Measurements from ENCODE around the gene TASOR2.
A peak's percentile ranks its signal among the peaks of the same experiment; 100 is the strongest.

TASOR2 gene

DNA sequence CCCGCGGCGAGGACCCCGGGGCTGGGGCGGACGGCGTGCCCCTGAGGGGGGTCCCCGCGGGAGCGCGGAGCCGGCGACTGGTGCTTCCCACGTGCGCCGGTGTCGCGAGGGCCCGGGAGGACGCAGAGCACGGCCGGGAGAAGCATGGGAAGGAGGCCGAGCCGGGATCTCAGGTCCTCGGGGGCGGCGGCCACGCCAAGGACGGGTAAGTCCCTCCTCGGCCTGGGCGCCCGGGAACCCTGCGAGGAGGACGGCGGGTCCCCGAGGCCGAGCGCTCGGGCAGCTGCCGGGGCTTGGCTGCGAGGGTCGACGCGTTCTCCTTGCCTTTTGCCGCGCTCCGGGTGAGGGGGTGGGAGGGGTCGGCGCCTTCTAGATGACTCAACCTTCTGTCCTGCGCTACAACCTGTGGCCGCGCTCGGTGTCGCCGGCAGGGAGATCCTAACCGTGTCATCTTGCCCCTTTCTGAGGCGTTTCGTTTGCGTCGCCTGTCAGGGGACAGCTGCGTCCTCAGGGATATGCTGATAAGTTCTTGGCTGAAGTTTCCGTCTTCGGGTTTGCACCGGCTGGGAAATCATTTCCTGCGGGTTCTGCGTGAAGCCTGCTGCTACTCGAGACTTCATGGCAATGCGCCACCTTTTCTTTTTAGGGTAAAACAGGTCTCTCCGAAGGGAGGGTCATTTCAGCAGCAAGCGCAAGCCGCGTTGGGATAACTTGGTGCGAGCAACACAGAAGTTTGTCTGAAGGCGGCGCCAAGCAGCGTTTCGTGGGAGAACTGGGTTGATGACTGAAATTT lies 529 bp downstream of the TASOR2 start:
- DNase-seq = peak; percentile 70

- DNase-seq = no peak
Observed at GRCh38 chr10:5685764-5686240, 1.2 kb downstream of the TASOR2 start.

- no peak for DNase-seq
Observed at GRCh38 chr10:5688587-5688986, 3.9 kb downstream of the TASOR2 start.

DNA sequence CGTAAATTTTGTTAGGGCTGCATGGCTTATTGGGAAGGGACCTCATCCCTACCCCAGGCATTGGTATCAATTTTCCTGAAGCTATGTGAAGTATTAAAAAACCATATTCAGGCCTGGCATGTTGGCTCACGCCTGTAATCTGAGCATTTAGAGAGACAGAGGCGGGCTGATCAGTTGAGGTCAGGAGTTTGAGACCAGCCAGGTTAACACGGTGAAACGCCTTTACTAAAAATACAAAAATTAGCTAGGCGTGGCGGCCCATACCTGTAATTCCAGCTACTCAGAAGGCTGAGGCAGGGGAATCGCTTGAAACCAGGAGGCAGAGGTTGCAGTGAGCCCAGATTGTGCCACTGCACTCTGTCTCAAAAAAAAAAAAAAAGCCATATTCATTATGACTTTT lies 7.1 kb downstream of the TASOR2 start:
- no peak for DNase-seq

DNA sequence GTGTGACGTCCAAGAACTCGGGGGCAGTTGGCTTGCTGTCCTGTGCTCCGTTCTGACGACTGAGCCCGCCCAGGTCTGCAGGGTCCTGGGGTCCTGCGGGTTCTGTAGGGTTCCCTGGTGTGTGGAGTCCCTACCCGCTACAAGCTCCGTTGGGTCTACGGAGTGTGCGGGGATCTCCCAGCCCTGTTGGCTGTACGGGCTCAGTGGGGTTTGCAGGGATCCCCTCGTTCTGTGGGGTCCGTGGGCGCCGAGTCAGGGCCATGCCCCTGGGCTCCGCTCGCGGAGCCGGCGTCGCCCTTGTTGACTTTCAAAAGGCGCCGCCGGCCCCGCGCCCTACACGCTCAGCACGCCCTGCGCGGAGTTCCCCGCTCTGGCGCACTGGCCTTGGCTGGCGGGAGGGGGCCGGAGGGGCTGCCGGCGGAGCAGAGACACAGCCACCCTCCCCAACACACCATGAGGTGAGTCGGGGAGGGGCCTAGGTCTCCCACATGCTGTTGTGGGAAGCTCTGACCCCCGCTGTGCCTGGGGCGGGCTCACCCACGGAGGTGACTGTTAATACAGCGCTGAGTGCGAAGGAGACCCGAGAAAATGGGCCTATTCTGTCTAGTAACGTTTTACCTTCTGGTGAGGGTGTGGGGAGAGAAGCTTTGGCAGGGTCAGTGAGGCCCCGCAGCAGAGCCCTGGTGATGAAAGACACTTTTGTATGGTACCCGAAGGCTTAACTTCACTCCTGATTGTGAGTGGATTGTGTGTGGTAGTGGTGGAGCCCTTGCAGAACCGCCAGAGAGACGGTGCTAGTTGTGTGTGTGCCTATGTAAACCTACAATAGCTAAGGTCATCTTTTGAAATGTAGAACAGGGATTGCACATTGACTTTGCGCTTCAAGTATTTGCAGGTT lies 8.1 kb downstream of the TASOR2 start:
- DNase-seq = peak; percentile 58

GRCh38 chr10:5694573-5694972 lies 9.9 kb downstream of the TASOR2 start:
- DNase-seq = no peak

- DNase-seq = no peak
Observed at GRCh38 chr10:5697342-5697741, 12.7 kb downstream of the TASOR2 start.

- no peak for DNase-seq
Observed at GRCh38 chr10:5698062-5698461, 13.4 kb downstream of the TASOR2 start.

DNA sequence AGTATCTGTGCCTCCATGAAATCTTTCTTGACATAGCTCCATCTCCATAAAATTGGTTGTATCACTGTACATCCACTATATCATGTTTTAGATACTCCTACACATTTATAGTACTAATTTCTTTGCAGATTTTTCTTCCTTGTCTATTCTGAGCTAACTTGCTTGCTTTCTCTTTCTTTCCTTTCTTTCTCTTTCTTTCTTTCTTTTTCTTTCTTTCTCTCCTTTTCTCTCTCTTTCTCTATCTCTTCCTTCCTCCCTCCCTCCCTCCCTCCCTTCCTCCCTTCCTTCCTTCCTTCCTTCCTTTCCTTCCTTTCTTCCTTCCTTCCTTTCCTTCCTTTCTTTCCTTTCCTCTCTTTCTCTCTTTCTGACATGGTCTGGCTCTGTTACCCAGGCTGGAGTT lies 23.7 kb downstream of the TASOR2 start:
- no peak for DNase-seq

DNA sequence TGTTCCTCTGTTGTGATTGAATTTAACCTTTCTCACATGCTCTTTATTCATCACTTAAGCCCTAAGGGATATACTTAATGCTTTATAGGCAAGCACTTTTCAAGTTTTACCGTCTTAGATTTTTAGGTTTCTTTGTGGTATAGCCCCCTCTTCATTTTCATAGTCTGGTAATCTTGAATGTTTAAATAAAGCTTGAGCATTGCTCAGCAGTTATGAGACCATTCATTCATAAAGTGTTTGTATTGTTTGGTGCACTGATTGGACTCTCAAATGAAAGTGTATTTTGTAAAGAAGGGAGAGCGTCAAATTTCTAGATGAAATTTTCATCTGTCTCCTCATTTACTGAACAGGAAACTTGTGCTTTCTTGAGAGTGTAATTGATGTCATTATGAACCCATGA lies 25.2 kb downstream of the TASOR2 start:
- DNase-seq = no peak

DNA sequence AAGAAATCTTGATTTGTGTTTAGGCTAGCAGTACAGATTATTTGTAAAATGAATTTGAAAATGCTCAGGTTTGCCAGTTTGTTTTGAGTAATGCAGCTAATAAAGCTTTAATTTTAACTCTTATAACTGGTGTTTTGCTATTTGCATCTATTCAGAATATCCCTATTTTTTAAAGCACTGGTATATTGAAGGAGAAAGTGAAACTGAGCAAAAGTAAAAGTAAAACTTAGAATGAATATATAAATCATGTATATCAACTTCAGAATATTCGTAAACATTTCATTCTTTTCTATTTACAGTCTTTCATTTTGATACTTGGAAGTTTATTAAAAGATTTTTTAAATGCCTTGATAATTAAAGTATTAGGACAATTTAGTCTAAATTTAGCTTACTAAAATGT lies 26.2 kb downstream of the TASOR2 start:
- no peak for DNase-seq

DNA sequence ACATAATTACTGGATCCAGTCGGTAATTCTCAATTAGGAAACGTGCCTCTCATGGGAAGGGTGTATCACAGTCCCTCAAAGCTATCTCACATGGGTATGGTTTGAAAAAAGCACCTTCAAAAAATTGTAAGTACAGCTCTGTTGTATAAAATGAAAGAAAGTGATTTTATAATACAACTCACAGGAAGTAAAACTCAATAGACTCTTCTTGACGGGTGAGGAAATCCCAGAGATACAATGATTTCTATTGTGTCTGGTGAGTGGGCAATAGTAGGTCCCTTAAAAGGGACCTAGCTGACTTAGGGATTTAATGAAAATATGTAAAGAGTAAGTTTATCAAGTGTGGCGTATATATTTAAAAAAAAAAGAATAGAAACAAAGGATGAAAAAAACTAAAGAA lies 27.0 kb downstream of the TASOR2 start:
- DNase-seq = no peak

DNA sequence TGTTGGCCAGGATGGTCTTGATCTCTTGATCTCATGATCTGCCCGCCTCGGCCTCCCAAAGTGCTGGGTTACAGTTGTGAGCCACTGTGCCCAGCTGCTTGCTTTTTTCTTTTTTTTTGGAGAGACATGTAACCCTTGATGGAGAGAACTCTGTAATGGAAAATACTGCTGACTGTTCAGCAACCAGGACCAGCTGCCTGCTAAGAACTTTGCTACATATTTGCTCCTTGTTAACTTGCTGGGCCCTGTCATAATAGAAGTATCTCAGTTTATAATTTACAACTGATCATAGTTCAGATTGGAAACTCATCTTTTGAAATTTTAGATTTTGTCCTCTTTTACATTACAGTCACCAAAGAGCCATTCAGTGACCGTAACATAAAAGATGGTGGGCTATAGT lies 34.9 kb downstream of the TASOR2 start:
- DNase-seq = no peak

GRCh38 chr10:5720182-5720581 lies 35.5 kb downstream of the TASOR2 start:
- DNase-seq = no peak

DNA sequence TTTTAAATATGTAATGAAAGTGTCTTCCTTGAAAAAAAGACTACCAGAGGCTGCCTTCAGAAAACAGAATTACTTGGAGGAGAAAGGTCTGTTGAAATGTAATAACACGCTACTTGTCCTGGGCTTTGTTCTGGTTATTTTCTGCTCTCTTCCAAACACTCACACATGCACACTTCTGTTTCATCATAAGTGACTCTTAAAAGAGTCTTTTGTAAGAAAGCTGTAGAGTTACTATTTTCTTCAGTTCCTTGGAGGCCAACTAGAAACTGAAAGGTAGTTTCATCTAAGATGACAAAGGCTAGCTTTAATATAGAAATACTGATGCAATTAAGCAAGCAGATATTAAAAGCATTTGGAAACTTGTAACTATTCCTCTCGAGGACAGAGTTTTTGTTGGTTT lies 39.1 kb downstream of the TASOR2 start:
- no peak for DNase-seq

DNA sequence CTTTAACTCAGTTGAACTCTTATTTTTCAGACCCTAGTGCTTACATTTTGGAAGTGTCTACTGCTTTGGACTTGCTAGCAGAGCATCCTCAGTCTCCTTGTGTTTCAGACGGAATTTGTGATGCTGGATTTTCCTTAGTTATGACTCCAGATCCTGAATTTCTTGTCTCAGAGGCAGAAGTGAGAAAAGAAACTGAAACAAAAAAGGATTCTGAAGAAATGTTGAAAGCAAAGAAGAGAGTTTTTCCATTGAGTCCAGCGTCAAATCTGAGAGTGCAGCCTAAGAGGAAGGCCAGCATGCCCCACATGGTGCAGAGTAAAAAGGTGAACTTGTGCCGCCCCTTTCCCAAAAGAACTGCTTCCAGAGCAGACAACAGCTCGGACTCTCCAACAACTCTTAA lies 46.1 kb downstream of the TASOR2 start:
- no peak for DNase-seq

DNA sequence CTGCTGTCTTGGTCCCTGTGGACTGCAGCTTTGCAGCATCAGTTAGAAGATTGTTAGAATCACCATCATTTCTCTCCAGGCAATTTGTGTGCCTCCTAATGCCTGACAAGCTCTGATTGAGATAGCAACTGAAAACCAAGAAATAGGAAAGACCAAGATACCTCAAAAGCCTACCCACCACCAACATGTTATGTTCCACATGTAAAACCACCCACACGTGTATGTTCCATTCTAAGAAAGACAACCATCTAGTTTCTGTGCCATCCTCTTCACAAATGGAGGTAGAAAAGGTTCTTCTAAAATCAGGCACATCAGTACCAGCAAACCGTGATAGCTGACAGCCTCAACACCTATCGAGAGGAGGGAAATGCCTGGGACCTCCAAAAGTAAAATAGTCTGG lies 46.9 kb downstream of the TASOR2 start:
- DNase-seq = no peak

DNA sequence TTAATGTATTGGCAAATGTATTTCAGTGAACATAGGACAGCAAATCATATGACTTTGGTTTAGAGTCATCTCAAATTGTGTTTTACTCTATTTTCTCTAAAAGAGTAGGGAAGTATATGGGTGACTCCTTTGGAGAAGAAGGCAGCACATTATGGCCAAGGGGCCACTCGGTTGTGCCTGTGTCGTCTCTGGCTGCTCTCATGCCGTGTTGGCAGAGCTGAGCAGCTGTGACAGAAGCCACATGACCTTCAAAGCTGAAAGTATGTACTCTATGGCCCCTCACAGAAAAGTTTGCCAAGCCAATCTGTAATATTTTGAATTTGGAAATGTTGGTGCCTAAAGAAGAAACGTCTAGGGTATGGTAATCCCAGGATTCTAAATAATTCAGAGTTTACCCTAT lies 47.5 kb downstream of the TASOR2 start:
- DNase-seq = no peak

Measured in activated CD4-positive, CD25-positive, alpha-beta regulatory T cell treated with anti-CD3 and anti-CD28 coated beads, Interleukin-2, amount 50 U/mL, for 72 hours (primary cell).